Measurements from ENCODE around the gene MKRN2OS. TPM values are rescaled to one million over a fixed set of nuclear protein-coding genes. Genes with fewer than 3 reads are reported as not detected.

MKRN2OS gene
- total RNA-seq, 2 donors from 2014 or later: not detected

DNA sequence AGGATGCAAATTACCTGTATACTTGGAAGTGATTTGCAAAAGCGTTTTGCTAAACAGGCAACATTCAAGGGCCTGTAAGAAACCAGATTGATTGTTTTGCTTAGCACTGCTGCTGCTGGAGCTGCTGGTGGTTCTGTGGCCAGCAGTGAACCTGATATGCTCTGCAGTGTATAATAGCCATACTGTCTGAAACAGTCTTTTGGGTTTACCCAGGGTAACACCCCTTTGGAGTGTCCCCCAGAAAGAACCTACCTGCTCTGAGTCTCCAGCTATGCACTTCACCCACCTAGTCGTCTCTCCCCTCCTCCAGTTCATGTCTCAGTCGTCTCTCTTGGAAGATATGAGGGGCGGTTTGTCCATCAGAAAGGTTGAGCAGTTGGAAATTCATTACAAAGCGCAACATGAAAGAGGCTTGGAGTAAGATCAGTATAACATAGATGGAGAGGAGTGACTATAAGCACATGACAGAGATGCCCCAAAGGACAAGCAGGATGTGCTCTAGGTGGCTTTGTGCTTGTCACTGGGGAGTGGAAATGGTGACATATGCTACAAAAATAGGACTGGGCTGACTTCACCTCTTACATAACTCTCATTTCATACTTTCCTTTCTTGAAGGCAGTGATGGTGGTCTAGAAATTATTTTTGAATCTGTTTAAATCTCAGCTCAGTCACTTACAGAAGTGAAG lies 15.3 kb upstream of the MKRN2OS start:
- Histone ChIP-seq H3K36me3 (no peaks in the 10 kb centered on the region), H3K4me1 (ENCODE audit: control insufficient read depth in 1 of 2, low read depth in 2 of 2) (peaks cover 22 to 48% of the 10 kb centered on the region in 2 donors), H3K9me3 (no peaks in the 10 kb centered on the region), H3K27ac (peak overlapping the region in 1 of 2 donors; percentile 11), H3K4me3 (no peak overlapping the region), H3K27me3 (replicated peaks; ENCODE audit: insufficient read depth) (no peaks in the 10 kb centered on the region)
- ATAC-seq (ENCODE audit: insufficient number of reproducible peaks, low FRiP score, low read depth) (no peak), DNase-seq (ENCODE audit: low spot score) (no peak)
- TF ChIP-seq, protein P1, sequence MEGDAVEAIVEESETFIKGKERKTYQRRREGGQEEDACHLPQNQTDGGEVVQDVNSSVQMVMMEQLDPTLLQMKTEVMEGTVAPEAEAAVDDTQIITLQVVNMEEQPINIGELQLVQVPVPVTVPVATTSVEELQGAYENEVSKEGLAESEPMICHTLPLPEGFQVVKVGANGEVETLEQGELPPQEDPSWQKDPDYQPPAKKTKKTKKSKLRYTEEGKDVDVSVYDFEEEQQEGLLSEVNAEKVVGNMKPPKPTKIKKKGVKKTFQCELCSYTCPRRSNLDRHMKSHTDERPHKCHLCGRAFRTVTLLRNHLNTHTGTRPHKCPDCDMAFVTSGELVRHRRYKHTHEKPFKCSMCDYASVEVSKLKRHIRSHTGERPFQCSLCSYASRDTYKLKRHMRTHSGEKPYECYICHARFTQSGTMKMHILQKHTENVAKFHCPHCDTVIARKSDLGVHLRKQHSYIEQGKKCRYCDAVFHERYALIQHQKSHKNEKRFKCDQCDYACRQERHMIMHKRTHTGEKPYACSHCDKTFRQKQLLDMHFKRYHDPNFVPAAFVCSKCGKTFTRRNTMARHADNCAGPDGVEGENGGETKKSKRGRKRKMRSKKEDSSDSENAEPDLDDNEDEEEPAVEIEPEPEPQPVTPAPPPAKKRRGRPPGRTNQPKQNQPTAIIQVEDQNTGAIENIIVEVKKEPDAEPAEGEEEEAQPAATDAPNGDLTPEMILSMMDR (IDR thresholded peaks at IDR 0.05): no peak

DNA sequence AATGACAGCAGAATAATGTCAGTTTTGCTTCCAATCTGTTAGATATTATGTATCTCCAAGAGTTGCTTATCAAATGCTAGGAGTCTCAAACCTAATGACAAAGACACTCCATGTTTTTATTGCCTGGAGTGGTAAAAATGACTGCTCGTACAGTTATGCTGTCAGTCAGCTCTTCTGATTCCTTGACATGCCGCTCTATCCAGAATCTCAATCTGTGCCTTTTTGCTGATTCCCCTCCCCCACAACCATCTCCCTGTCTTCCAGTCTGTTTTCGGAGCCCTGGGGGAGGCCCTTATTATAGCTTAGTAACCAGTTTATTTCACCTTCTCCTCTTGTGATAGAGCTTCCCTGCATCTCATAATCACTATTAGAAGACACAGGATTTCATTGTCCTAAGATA lies 14.2 kb upstream of the MKRN2OS start:
- no peak overlapping the region for H3K4me3 ChIP-seq
- no peak for ATAC-seq (ENCODE audit: insufficient number of reproducible peaks, low FRiP score, low read depth)
- DNase-seq (ENCODE audit: low spot score): no peak
- H3K9me3 ChIP-seq: no peaks in the 10 kb centered on the region
- no peak overlapping the region for H3K27ac ChIP-seq
- no peaks in the 10 kb centered on the region for H3K27me3 ChIP-seq (replicated peaks; ENCODE audit: insufficient read depth)
- peaks cover 23 to 51% of the 10 kb centered on the region in 2 donors for H3K4me1 ChIP-seq (ENCODE audit: control insufficient read depth in 1 of 2, low read depth in 2 of 2)
- TF ChIP-seq, protein P1 (IDR thresholded peaks at IDR 0.05): no peak
- no peaks in the 10 kb centered on the region for H3K36me3 ChIP-seq

GRCh38 chr3:12558706-12559105 lies 13.4 kb upstream of the MKRN2OS start:
- H3K4me3 ChIP-seq: peak overlapping the region; percentile 95
- ATAC-seq (ENCODE audit: insufficient number of reproducible peaks, low FRiP score, low read depth): no peak
- no peak for DNase-seq (ENCODE audit: low spot score)

GRCh38 chr3:12557473-12558100 lies 12.3 kb upstream of the MKRN2OS start:
- Histone ChIP-seq H3K27ac (peak overlapping the region; percentile 91 to 94), H3K36me3 (no peaks in the 10 kb centered on the region), H3K4me3 (peak overlapping the region; percentile 95), H3K9me3 (no peaks in the 10 kb centered on the region), H3K4me1 (ENCODE audit: control insufficient read depth in 1 of 2, low read depth in 2 of 2) (peaks cover 24 to 43% of the 10 kb centered on the region in 2 donors), H3K27me3 (replicated peaks; ENCODE audit: insufficient read depth) (no peaks in the 10 kb centered on the region)
- ATAC-seq (ENCODE audit: insufficient number of reproducible peaks, low FRiP score, low read depth) (no peak), DNase-seq (ENCODE audit: low spot score) (no peak)
- TF ChIP-seq, protein P1 (IDR thresholded peaks at IDR 0.05): no peak

More at GRCh38 chr3:12558706-12559105, 13.4 kb upstream of the MKRN2OS start:
- Histone ChIP-seq H3K27me3 (replicated peaks; ENCODE audit: insufficient read depth) (no peaks in the 10 kb centered on the region), H3K36me3 (no peaks in the 10 kb centered on the region), H3K27ac (no peak overlapping the region), H3K4me1 (ENCODE audit: control insufficient read depth in 1 of 2, low read depth in 2 of 2) (peaks cover 25 to 51% of the 10 kb centered on the region in 2 donors), H3K9me3 (no peaks in the 10 kb centered on the region)
- TF ChIP-seq, protein P1 (IDR thresholded peaks at IDR 0.05): no peak

DNA sequence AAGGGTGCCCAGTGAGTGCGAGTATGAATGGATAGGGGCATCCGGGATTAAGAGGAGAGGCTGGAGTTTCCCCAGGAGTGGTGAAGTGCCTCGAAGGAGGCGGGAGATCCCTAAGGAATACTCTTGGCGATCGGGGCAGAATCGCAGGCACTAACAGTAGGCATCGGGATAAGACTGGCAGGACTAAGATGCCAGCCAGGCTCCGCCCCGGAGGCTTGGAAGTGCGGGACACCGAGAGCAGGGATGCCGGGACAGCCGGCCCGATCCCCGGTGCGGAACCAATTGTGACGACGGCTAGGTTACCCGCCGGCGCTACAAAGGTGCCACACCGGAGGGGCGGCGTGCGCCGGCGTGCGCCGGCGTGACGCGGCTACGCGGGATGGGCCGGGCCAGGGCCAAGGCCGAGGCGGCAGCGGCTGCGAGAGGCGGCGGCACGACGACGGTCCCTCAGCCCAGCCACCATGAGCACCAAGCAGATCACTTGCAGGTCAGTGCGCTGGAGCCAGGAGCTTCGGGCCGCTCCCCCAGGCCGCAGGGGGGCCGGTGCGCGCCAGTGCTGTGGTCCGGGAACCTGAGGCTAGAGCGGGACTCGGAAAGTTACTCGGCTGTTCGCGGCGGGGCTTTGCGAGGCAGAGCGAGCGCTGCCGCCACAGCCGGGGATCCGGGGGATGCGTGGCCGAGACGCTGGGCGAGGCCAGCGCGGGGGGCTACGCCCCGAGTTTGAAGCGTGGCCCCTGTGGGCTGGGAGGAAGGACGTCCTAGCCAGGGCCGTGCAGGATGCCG lies 11.6 kb upstream of the MKRN2OS start, which contains the start of gene MKRN2:
TSS of gene MKRN2 (plus strand) at position 398 of the 783 bp plus-strand sequence. CDS start at position 462, 64 bp downstream.
- TF ChIP-seq, protein P1 (IDR thresholded peaks at IDR 0.05): no peak
- H3K36me3 ChIP-seq: no peaks in the 10 kb centered on the region
- peak; percentile 87 for ATAC-seq (ENCODE audit: insufficient number of reproducible peaks, low FRiP score, low read depth)

More for the DNA sequence above, 11.6 kb upstream of the MKRN2OS start, which contains the start of gene MKRN2:
- Histone ChIP-seq H3K9me3 (no peaks in the 10 kb centered on the region), H3K4me1 (ENCODE audit: control insufficient read depth in 1 of 2, low read depth in 2 of 2) (peaks cover 24 to 43% of the 10 kb centered on the region in 2 donors), H3K4me3 (peak within 1 kb of the TSS; percentile 95), H3K27ac (peak within 1 kb of the TSS; percentile 91 to 94), H3K27me3 (replicated peaks; ENCODE audit: insufficient read depth) (no peaks in the 10 kb centered on the region)
- peak; percentile 56 for DNase-seq (ENCODE audit: low spot score)
